Sigmoid colon (tissue), 4 donors: ENCODE measurements around the gene SATB2.

Experiments used
- CTCF ChIP-seq, 4 experiments: fragments of 450-650 bp in 3 of 4; fragments of 200-600 bp in 1 of 4; IDR thresholded peaks; one replicate each; pipeline ENCODE4 v1.5.1; 2016 to 2019; ENCODE audit warnings: antibody characterized with exemption in 4 of 4, mild to moderate bottlenecking in 3 of 4, moderate library complexity in 2 of 4
- EP300 ChIP-seq, 4 donors: sonication (generic); formaldehyde crosslinking; IDR thresholded peaks; one replicate each; pipeline ENCODE4 v1.6.1; 2017; ENCODE audit warnings: antibody characterized with exemption in 4 of 4
- POLR2A ChIP-seq, 2 donors: fragments of 450-650 bp; IDR thresholded peaks; one replicate each; pipeline ENCODE4 v1.6.1; 2016; ENCODE audit warnings: antibody characterized with exemption in 2 of 2, mild to moderate bottlenecking in 2 of 2, moderate library complexity in 2 of 2
- POLR2AphosphoS5 ChIP-seq, 4 donors: sonication (generic); formaldehyde crosslinking; IDR thresholded peaks; one replicate each; pipeline ENCODE4 v1.6.1; 2017; ENCODE audit warnings: antibody characterized with exemption in 4 of 4

- TF ChIP-seq POLR2A (IDR thresholded peaks at IDR 0.05) (no peak), CTCF (IDR thresholded peaks at IDR 0.05) (no peak), EP300 (IDR thresholded peaks at IDR 0.05) (no peak), POLR2AphosphoS5 (IDR thresholded peaks at IDR 0.05) (no peak)
These were observed 154.9 kb downstream of the SATB2 start for GRCh38 chr2:199302851-199303250.
